K562 (cell line): ENCODE results near the gene HCRTR1.

Source experiments
- ARNT ChIP-seq, 2 experiments: fragments of 450-650 bp; IDR thresholded peaks; 2 replicates each; pipeline ENCODE4 v1.6.1; 2016; ENCODE audit warnings: mild to moderate bottlenecking in 1 of 2
- CREB1 ChIP-seq, 2 experiments: sonication (generic) in 1 of 2; formaldehyde crosslinking in 1 of 2; IDR thresholded peaks; 2 replicates each; pipeline versions ENCODE4 v1.6.1 to v1.8.0; 2012 to 2022; ENCODE audit warnings: inconsistent platforms in 1 of 2, mild to moderate bottlenecking in 1 of 2, missing genetic modification reagents in 1 of 2, moderate library complexity in 1 of 2
- CTCF ChIP-seq, 3 experiments: IDR thresholded peaks in 2 of 3; conservative IDR thresholded peaks in 1 of 3; 2 replicates each; pipeline ENCODE4 v1.5.1; 2011 to 2012; ENCODE audit warnings: low read length in 3 of 3, mild to moderate bottlenecking in 3 of 3, control low read depth in 2 of 3, improper control_type of control experiment in 1 of 3, inconsistent platforms in 1 of 3, low read depth in 1 of 3, mixed read lengths in 1 of 3, moderate library complexity in 1 of 3; ENCODE audit not compliant: insufficient read depth in 2 of 3
- EZH2 ChIP-seq: IDR thresholded peaks from 2 replicates; pipeline ENCODE4 v1.6.1; 2012; ENCODE audit warnings: low read depth, mild to moderate bottlenecking, inconsistent platforms, low read length, borderline replicate concordance
- MAX ChIP-seq: sonication (generic); formaldehyde crosslinking; IDR thresholded peaks from 2 replicates; pipeline ENCODE4 v1.9.0; 2022; ENCODE audit warnings: mild to moderate bottlenecking, missing genetic modification reagents
- NFE2 ChIP-seq: IDR thresholded peaks from 2 replicates; pipeline ENCODE4 v1.6.1; 2014; ENCODE audit warnings: antibody characterized with exemption, low read depth
- NFE2L1 ChIP-seq: fragments of 450-650 bp; IDR thresholded peaks from 2 replicates; pipeline ENCODE4 v1.6.1; 2016; ENCODE audit warnings: missing genetic modification characterization, low read depth, mild to moderate bottlenecking, missing compliant biosample characterization, moderate library complexity, borderline replicate concordance
- PATZ1 ChIP-seq: fragments of 250-450 bp; sonication (Bioruptor Pico); IDR thresholded peaks from 2 replicates; pipeline ENCODE4 v1.5.0; 2020; ENCODE audit warnings: mild to moderate bottlenecking, borderline replicate concordance
- POLR2A ChIP-seq: fragments of 450-650 bp; conservative IDR thresholded peaks from 2 replicates; pipeline ENCODE4 v1.6.1; 2016
- RAD51 ChIP-seq: fragments of 450-650 bp; IDR thresholded peaks from 2 replicates; pipeline ENCODE4 v1.7.1; 2016; ENCODE audit warnings: low read depth, mild to moderate bottlenecking, borderline replicate concordance
- TF ChIP-seq, protein P1 (sequence below): fragments of 450-650 bp; IDR thresholded peaks from 2 replicates; pipeline ENCODE4 v1.6.1; 2017; ENCODE audit warnings: mild to moderate bottlenecking, moderate library complexity
- TF ChIP-seq, protein P2 (sequence below): fragments of 250-450 bp; sonication (Bioruptor Pico); IDR thresholded peaks from 2 replicates; pipeline ENCODE4 v1.8.0; 2022; ENCODE audit warnings: moderate library complexity, mild to moderate bottlenecking, inconsistent platforms

DNA sequence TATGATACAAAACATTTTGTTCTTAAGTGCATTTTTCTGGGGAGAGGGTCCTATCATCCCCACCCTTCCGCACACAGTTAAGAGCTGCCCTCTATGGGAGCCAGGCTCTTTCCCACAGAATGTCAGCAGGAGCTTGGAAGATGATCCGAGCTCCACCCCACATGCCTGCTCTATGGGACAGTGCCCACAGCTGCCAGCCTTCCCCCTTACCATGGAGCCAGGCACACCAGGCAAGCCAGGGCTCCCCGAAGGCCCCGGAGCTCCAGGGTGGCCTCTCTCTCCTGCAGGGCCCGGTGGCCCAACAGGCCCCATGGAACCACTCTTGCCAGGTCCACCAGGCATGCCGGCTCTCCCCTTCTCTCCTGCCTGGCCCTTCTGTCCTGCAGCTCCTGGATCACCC, 37.6 kb downstream of the HCRTR1 start:
- TF ChIP-seq EZH2, result no peak
- no peak for TF ChIP-seq PATZ1
- TF ChIP-seq POLR2A, result no peak
- TF ChIP-seq, protein P1, sequence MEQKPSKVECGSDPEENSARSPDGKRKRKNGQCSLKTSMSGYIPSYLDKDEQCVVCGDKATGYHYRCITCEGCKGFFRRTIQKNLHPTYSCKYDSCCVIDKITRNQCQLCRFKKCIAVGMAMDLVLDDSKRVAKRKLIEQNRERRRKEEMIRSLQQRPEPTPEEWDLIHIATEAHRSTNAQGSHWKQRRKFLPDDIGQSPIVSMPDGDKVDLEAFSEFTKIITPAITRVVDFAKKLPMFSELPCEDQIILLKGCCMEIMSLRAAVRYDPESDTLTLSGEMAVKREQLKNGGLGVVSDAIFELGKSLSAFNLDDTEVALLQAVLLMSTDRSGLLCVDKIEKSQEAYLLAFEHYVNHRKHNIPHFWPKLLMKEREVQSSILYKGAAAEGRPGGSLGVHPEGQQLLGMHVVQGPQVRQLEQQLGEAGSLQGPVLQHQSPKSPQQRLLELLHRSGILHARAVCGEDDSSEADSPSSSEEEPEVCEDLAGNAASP, result no peak
- TF ChIP-seq ARNT (IDR thresholded peaks at IDR 0.05), result no peak
- TF ChIP-seq NFE2, result no peak
- TF ChIP-seq, protein P2, sequence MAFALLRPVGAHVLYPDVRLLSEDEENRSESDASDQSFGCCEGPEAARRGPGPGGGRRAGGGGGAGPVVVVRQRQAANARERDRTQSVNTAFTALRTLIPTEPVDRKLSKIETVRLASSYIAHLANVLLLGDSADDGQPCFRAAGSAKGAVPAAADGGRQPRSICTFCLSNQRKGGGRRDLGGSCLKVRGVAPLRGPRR (CRISPR knock-in tag), result no peak
- TF ChIP-seq CREB1 (IDR thresholded peaks at IDR 0.05), result no peak
- no peak for TF ChIP-seq CREB1 (CRISPR knock-in tag; IDR thresholded peaks at IDR 0.05)
- TF ChIP-seq MAX (CRISPR knock-in tag), result no peak
- no peak for TF ChIP-seq RAD51
- no peak for TF ChIP-seq CTCF (IDR thresholded peaks at IDR 0.05 in 2 of 3, conservative IDR thresholded peaks at IDR 0.05 in 1 of 3; ENCODE audit: insufficient read depth in 2 of 3, low read depth in 1 of 3, low read length in 3 of 3)
- TF ChIP-seq NFE2L1 (tag), result no peak
